CD8-positive, alpha-beta memory T cell (primary cell): ENCODE results near the gene VIPR1. TPM values are rescaled to one million over a fixed set of nuclear protein-coding genes. Genes with fewer than 3 reads are reported as not detected.

Source experiments
- CTCF ChIA-PET: fragments of 350-600 bp; sonication (Branson Sonifier 250); formaldehyde crosslinking; loops from one replicate; lab custom pipeline; 2021; ENCODE audit warnings: antibody characterized with exemption; lab: Charles Lee
- POLR2A ChIA-PET: fragments of 350-600 bp; sonication (Branson Sonifier 250); formaldehyde crosslinking; loops from one replicate; lab custom pipeline; 2021; ENCODE audit warnings: antibody characterized with exemption; lab: Charles Lee
- DNase-seq, 5 donors: peaks; one replicate each; pipeline versions ENCODE4 v3.0.0 to v3.0.0-alpha.2; 2020 to 2022; ENCODE audit warnings: mixed read lengths in 1 of 5
- H3K27ac ChIP-seq: one replicate; pipeline ENCODE4 v1.7.0; 2013; ENCODE audit warnings: low read depth, mild to moderate bottlenecking, low read length, moderate library complexity
- H3K27me3 ChIP-seq: 2 replicates; pipeline ENCODE4 v1.7.0; 2013; ENCODE audit warnings: low read length, mild to moderate bottlenecking; ENCODE audit not compliant: insufficient read depth, poor library complexity, severe bottlenecking
- H3K36me3 ChIP-seq: 2 replicates; pipeline ENCODE4 v1.7.0; 2013; ENCODE audit warnings: mild to moderate bottlenecking, low read length, moderate library complexity; ENCODE audit not compliant: insufficient read depth
- H3K4me1 ChIP-seq: 2 replicates; pipeline ENCODE4 v1.7.0; 2013; ENCODE audit warnings: mild to moderate bottlenecking, low read length, moderate library complexity; ENCODE audit not compliant: insufficient read depth
- H3K4me3 ChIP-seq: 2 replicates; pipeline ENCODE4 v1.7.0; 2013; ENCODE audit warnings: mild to moderate bottlenecking, low read length
- H3K9me3 ChIP-seq: 2 replicates; pipeline ENCODE4 v1.7.0; 2013; ENCODE audit warnings: mild to moderate bottlenecking, low read length
- H3K27ac Mint-ChIP-seq, 8 donors: one replicate each; pipeline ENCODE4 v1.8.0; 2020 to 2021; ENCODE audit warnings: mixed read lengths in 8 of 8, mild to moderate bottlenecking in 6 of 8, inconsistent platforms in 3 of 8, moderate library complexity in 3 of 8
- H3K27me3 Mint-ChIP-seq, 2 donors: one replicate each; pipeline ENCODE4 v1.8.0; 2020 to 2021; ENCODE audit warnings: mixed read lengths in 2 of 2, mild to moderate bottlenecking in 1 of 2, moderate library complexity in 1 of 2
- H3K36me3 Mint-ChIP-seq, 3 donors: one replicate each; pipeline ENCODE4 v1.8.0; 2020 to 2021; ENCODE audit warnings: mixed read lengths in 3 of 3, inconsistent platforms in 1 of 3, mild to moderate bottlenecking in 1 of 3
- H3K4me1 Mint-ChIP-seq, 3 donors: one replicate each; pipeline ENCODE4 v1.8.0; 2020 to 2021; ENCODE audit warnings: mixed read lengths in 3 of 3, inconsistent platforms in 1 of 3, mild to moderate bottlenecking in 1 of 3
- H3K4me3 Mint-ChIP-seq, 7 donors: one replicate each; pipeline ENCODE4 v1.8.0; 2020 to 2021; ENCODE audit warnings: mixed read lengths in 7 of 7, mild to moderate bottlenecking in 6 of 7, moderate library complexity in 4 of 7, inconsistent platforms in 2 of 7
- H3K9me3 Mint-ChIP-seq, 5 donors: one replicate each; pipeline ENCODE4 v1.8.0; 2020 to 2022; ENCODE audit warnings: mixed read lengths in 5 of 5, mild to moderate bottlenecking in 3 of 5, moderate library complexity in 2 of 5, inconsistent platforms in 1 of 5
- polyA plus RNA-seq: library from polyadenylated mRNA; unstranded; fragments of 300-500 nt; fragmentation: Illumina TruSeq; gene quantifications from one replicate; pipeline ENCODE4 v1.2.3, GENCODE V29; 2021
- total RNA-seq, 2 experiments: library from RNA; stranded (reverse); gene quantifications; one replicate each; pipeline ENCODE4 v1.2.3, GENCODE V29; 2021

VIPR1 gene
- total and polyA plus RNA-seq, 3 experiments from 2014 or later: 5.4 to 12.7 (median 5.9) TPM

- peaks cover 30% of the 10 kb centered on the region for H3K4me1 ChIP-seq
- H3K36me3 ChIP-seq: no peaks in the 10 kb centered on the region
- ChIA-PET CTCF (interaction anchor here (0.8 to 2.7 kb wide), 9 partner anchors 9 to 77 kb away, joined by 3 to 11 read pairs (median 5); partner anchors contain the start of genes NKTR and SS18L2), POLR2A (interaction anchor here (2.2 to 3.0 kb wide), 2 partner anchors 9 to 18 kb away, joined by 23 read pairs; partner anchors contain the start of genes NKTR and SS18L2)
- peak; percentile 93 to 96 (median 95) for DNase-seq
- H3K27me3 ChIP-seq: no peaks in the 10 kb centered on the region
- peak within 1 kb of the TSS; percentile 95 to 99 (median 98) for H3K27ac Mint-ChIP-seq
- peak within 1 kb of the TSS; percentile 88 to 98 (median 91) for H3K4me3 Mint-ChIP-seq
- peak within 1 kb of the TSS; percentile 64 for H3K4me3 ChIP-seq
- H3K9me3 Mint-ChIP-seq: no peaks in the 10 kb centered on the region
- no peaks in the 10 kb centered on the region for H3K9me3 ChIP-seq
- H3K27ac ChIP-seq: peak within 1 kb of the TSS; percentile 97
- H3K36me3 Mint-ChIP-seq: peaks cover 7 to 17% (median 11%) of the 10 kb centered on the region in 3 donors
- no peaks in the 10 kb centered on the region for H3K27me3 Mint-ChIP-seq
- H3K4me1 Mint-ChIP-seq: peaks cover 39 to 53% (median 49%) of the 10 kb centered on the region in 3 donors
Observed at GRCh38 chr3:42581709-42582473, 79.4 kb downstream of the VIPR1 start, which contains the start of gene SEC22C. SEC22C (minus strand) TSS chr3:42581967; CDS start chr3:42569046, 12,921 bp downstream.

- H3K4me3 Mint-ChIP-seq: peak overlapping the region; percentile 88 to 98 (median 91)
- Histone ChIP-seq H3K36me3 (no peaks in the 10 kb centered on the region), H3K27ac (peak overlapping the region; percentile 97), H3K4me3 (peak overlapping the region; percentile 64), H3K4me1 (peaks cover 30% of the 10 kb centered on the region), H3K9me3 (no peaks in the 10 kb centered on the region), H3K27me3 (no peaks in the 10 kb centered on the region)
- H3K27me3 Mint-ChIP-seq: no peaks in the 10 kb centered on the region
- peaks cover 35 to 47% (median 43%) of the 10 kb centered on the region in 3 donors for H3K4me1 Mint-ChIP-seq
- ChIA-PET CTCF (interaction anchor here (0.8 to 2.7 kb wide), 9 partner anchors 8 to 80 kb away, joined by 3 to 11 read pairs (median 5); partner anchors contain the start of genes NKTR, SS18L2 and VIPR1), POLR2A (interaction anchor here (2.2 to 3.0 kb wide), 2 partner anchors 9 to 17 kb away, joined by 23 read pairs; partner anchors contain the start of genes NKTR and SS18L2)
- no peaks in the 10 kb centered on the region for H3K9me3 Mint-ChIP-seq
- peaks cover 5 to 14% (median 6%) of the 10 kb centered on the region in 3 donors for H3K36me3 Mint-ChIP-seq
- DNase-seq: no peak
- peak overlapping the region; percentile 95 to 99 (median 98) for H3K27ac Mint-ChIP-seq
Observed at GRCh38 chr3:42582474-42583070, 80.1 kb downstream of the VIPR1 start.

Other genes with a start within 250 kb of the VIPR1 start
- not detected for gene CCK, start 236.5 kb upstream of the VIPR1 start, total RNA-seq
- gene CCK, start 236.5 kb upstream of the VIPR1 start, polyA plus RNA-seq: not detected
- not detected for gene LYZL4, start 92.0 kb upstream of the VIPR1 start, total RNA-seq
- gene LYZL4, start 92.0 kb upstream of the VIPR1 start, polyA plus RNA-seq: not detected
- gene SEC22C, start 79.3 kb downstream of the VIPR1 start, total RNA-seq: 10 to 100 TPM; 52.6 to 53.6 TPM
- gene SEC22C, start 79.3 kb downstream of the VIPR1 start, polyA plus RNA-seq: 45.5 TPM
- 10 to 100 TPM; 80.4 to 80.7 TPM for gene SS18L2, start 88.2 kb downstream of the VIPR1 start, total RNA-seq
- gene SS18L2, start 88.2 kb downstream of the VIPR1 start, polyA plus RNA-seq: 159 TPM
- gene NKTR, start 98.0 kb downstream of the VIPR1 start, total RNA-seq: 10 to 100 TPM; 54.1 to 58.2 TPM
- gene NKTR, start 98.0 kb downstream of the VIPR1 start, polyA plus RNA-seq: 15.8 TPM
- under 1 TPM; 0.48 to 0.60 TPM for gene ZBTB47, start 151.1 kb downstream of the VIPR1 start, total RNA-seq
- gene ZBTB47, start 151.1 kb downstream of the VIPR1 start, polyA plus RNA-seq: not detected
- not detected for gene KLHL40, start 182.9 kb downstream of the VIPR1 start, total RNA-seq
- gene KLHL40, start 182.9 kb downstream of the VIPR1 start, polyA plus RNA-seq: not detected
- not detected for gene HHATL, start 200.2 kb downstream of the VIPR1 start, total RNA-seq
- not detected for gene HHATL, start 200.2 kb downstream of the VIPR1 start, polyA plus RNA-seq